Kidney (tissue), 14 donors: ENCODE results near the gene NEDD9. TPM values are rescaled to one million over a fixed set of nuclear protein-coding genes. Genes with fewer than 3 reads are reported as not detected.
A peak's percentile ranks its signal among the peaks of the same experiment; 100 is the strongest.

Source experiments
- DNase-seq, 5 donors: peaks; one replicate each; pipeline ENCODE4 v3.0.0-alpha.2; 2013 to 2020
- FAIRE-seq: peaks from 2 replicates; lab custom pipeline; 2012; peaks lifted over from hg19 to GRCh38; lab: Jason Lieb, UNC
- H3K27ac ChIP-seq, 2 donors: one replicate each; pipeline ENCODE4 v1.7.0; 2013; ENCODE audit warnings: low read depth in 2 of 2, low read length in 2 of 2, inconsistent platforms in 1 of 2
- H3K27me3 ChIP-seq: one replicate; pipeline ENCODE4 v1.7.1; 2013; ENCODE audit warnings: low read length, inconsistent platforms; ENCODE audit not compliant: control insufficient read depth, insufficient read depth
- H3K36me3 ChIP-seq, 3 donors: one replicate each; pipeline versions ENCODE4 v1.7.0 to v1.7.1; 2013; ENCODE audit warnings: low read length in 3 of 3, control low read depth in 1 of 3, inconsistent platforms in 1 of 3; ENCODE audit not compliant: insufficient read depth in 3 of 3, control insufficient read depth in 2 of 3
- H3K4me1 ChIP-seq, 3 donors: one replicate each; pipeline versions ENCODE4 v1.7.0 to v1.7.1; 2013; ENCODE audit warnings: low read length in 3 of 3, inconsistent platforms in 1 of 3, low read depth in 1 of 3; ENCODE audit not compliant: control insufficient read depth in 2 of 3, insufficient read depth in 2 of 3
- H3K4me3 ChIP-seq, 3 donors: one replicate each; pipeline versions ENCODE4 v1.7.0 to v1.8.1; 2013; ENCODE audit warnings: low read length in 3 of 3, control low read depth in 1 of 3, inconsistent platforms in 1 of 3
- H3K9ac ChIP-seq, 3 donors: one replicate each; pipeline versions ENCODE4 v1.7.0 to v1.7.1; 2013; ENCODE audit warnings: low read length in 3 of 3, control low read depth in 1 of 3, inconsistent platforms in 1 of 3
- H3K9me3 ChIP-seq, 3 donors: one replicate each; pipeline versions ENCODE4 v1.7.0 to v1.7.1; 2013; ENCODE audit warnings: low read length in 3 of 3, control low read depth in 1 of 3, inconsistent platforms in 1 of 3; ENCODE audit not compliant: control insufficient read depth in 2 of 3, insufficient read depth in 1 of 3
- intact Hi-C: fragments of 100-400 bp; cut with DNase I; formaldehyde crosslinking; loops from one replicate; pipeline ENCODE4 v1.11.1; 2022
- polyA plus RNA-seq: library from polyadenylated mRNA; stranded (reverse); fragments of 350-450 nt; fragmentation: Illumina TruSeq; extraction: RNeasy Lipid Tissue Mini Kit (QIAGEN cat#74804); gene quantifications from one replicate; pipeline ENCODE4 v1.2.3, GENCODE V29; 2014; ENCODE audit warnings: low read depth, low replicate concordance; ENCODE audit not compliant: insufficient read depth
- total RNA-seq: library from RNA; stranded (reverse); fragmentation: NEBNext Ultra II Directional; extraction: Animal tissue kit (Norgen Biotek cat#: 25700); gene quantifications from one replicate; pipeline ENCODE4 v1.2.1, GENCODE V29; 2021
- TF ChIP-seq, protein P1 (sequence below): IDR thresholded peaks from 3 replicates; pipeline ENCODE4 v1.5.1; 2012; ENCODE audit warnings: mild to moderate bottlenecking, moderate library complexity, borderline replicate concordance; ENCODE audit not compliant: insufficient read depth; ENCODE audit errors: extremely low read depth
- donor health status: control.
- donor health status: control.
- donor health status: control.
- donor health status: control.
- donor health status: control.
- donor health status: DM: yes; HTN: yes; CAD: no.
- donor health status: Normal renal cell carcinoma (clear cell type).

Gene NEDD9
- total and polyA plus RNA-seq, 2 donors from 2014 or later, result 19.2 to 101 TPM

DNA sequence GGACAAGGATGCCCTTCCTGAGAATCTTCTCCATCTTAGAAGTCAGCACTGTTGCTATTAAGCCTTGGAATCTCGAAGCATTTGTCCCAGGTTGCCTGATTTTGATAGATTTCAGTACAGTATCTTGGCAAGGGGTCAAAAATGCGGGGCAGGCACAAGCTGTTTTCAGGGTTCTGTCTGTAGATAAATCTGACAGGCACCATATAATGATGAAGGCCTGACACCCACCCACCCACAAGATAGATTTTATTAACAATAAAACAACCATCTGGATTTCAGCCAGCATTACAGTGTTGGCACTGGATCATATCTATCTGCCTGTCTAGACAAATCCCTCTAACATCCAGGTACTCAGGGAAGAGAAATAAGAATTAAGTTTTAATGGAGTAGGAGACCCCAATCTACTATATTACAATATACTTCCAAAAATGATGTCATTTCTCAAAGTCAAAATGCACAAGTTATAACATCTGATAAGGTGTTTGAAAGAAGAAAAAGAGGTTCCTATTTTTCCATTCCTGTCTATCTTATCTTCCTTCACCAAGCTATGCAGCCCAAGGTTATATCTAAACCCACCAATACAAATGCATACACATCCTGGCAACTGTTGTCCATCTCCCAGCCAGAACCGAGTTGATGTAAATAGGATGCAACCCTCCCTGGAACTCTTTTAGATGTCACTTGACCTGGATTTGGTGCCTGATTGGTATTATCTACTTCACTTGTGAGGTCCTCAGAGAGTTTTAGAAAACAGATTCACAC, 10.7 kb downstream of the NEDD9 start:
- TF ChIP-seq, protein P1, sequence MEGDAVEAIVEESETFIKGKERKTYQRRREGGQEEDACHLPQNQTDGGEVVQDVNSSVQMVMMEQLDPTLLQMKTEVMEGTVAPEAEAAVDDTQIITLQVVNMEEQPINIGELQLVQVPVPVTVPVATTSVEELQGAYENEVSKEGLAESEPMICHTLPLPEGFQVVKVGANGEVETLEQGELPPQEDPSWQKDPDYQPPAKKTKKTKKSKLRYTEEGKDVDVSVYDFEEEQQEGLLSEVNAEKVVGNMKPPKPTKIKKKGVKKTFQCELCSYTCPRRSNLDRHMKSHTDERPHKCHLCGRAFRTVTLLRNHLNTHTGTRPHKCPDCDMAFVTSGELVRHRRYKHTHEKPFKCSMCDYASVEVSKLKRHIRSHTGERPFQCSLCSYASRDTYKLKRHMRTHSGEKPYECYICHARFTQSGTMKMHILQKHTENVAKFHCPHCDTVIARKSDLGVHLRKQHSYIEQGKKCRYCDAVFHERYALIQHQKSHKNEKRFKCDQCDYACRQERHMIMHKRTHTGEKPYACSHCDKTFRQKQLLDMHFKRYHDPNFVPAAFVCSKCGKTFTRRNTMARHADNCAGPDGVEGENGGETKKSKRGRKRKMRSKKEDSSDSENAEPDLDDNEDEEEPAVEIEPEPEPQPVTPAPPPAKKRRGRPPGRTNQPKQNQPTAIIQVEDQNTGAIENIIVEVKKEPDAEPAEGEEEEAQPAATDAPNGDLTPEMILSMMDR, result no peak
- Histone ChIP-seq H3K36me3 (peaks cover 0 to 5% (median 0%) of the 10 kb centered on the region in 3 donors), H3K27ac (peak overlapping the region; percentile 26 to 71), H3K4me3 (no peak overlapping the region), H3K9me3 (no peaks in the 10 kb centered on the region), H3K4me1 (peaks cover 15 to 62% (median 53%) of the 10 kb centered on the region in 3 donors), H3K9ac (peak overlapping the region in 2 of 3 donors; percentile 7 to 41), H3K27me3 (no peaks in the 10 kb centered on the region)
- intact Hi-C loops, result no loop called here
- FAIRE-seq (no peak), DNase-seq (no peak)

DNA sequence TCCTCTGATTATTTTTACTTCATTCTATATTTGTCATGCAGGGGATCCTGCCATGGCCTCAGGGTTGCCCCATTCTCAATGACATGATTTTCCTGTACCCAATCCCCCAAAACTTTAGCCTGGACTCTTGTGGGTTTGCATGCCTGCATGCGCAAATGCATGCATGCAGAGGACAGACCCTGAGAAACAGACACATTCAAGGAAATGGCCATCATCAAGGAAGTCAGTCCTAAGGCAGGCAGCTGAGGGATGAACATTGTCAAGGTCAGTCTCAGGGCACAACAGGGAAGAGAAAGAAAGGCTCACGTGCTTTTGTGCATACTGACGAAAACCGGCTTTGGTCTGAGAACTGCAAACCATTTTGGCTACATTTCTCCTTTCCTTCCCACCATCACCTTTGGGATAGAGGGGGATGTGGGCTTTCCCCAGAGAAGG, 13.1 kb downstream of the NEDD9 start:
- peak overlapping the region in 1 of 3 donors; percentile 24 for H3K9ac ChIP-seq
- FAIRE-seq (no peak), DNase-seq (no peak)
- H3K27ac ChIP-seq, result peak overlapping the region; percentile 85 to 93
- H3K4me3 ChIP-seq, result peak overlapping the region in 1 of 3 donors; percentile 24
- TF ChIP-seq, protein P1, result no peak
- H3K4me1 ChIP-seq, result peaks cover 15 to 81% (median 68%) of the 10 kb centered on the region in 3 donors
- peaks cover 0 to 5% (median 0%) of the 10 kb centered on the region in 3 donors for H3K36me3 ChIP-seq
- H3K9me3 ChIP-seq, result no peaks in the 10 kb centered on the region
- intact Hi-C loops, result no loop called here
- H3K27me3 ChIP-seq, result no peaks in the 10 kb centered on the region

- FAIRE-seq (no peak), DNase-seq (peak in 1 of 5 donors; percentile 63)
- peak overlapping the region in 1 of 3 donors; percentile 24 for H3K4me3 ChIP-seq
- H3K36me3 ChIP-seq, result peaks cover 0 to 5% (median 0%) of the 10 kb centered on the region in 3 donors
- peak overlapping the region in 1 of 3 donors; percentile 24 for H3K9ac ChIP-seq
- H3K4me1 ChIP-seq, result peaks cover 15 to 81% (median 68%) of the 10 kb centered on the region in 3 donors
- no peaks in the 10 kb centered on the region for H3K9me3 ChIP-seq
- H3K27ac ChIP-seq, result peak overlapping the region; percentile 85 to 93
- TF ChIP-seq, protein P1, result no peak
- intact Hi-C loops, result no loop called here
- no peaks in the 10 kb centered on the region for H3K27me3 ChIP-seq
Measured at GRCh38 chr6:11218538-11219399, 13.7 kb downstream of the NEDD9 start.
